SK-N-SH (cell line): Measurements from ENCODE around the gene TNFAIP1.

ENCODE experiments used
- CTCF ChIP-seq: fragments of 200-600 bp; sonication (generic); IDR thresholded peaks from 2 replicates; pipeline ENCODE4 v1.6.1; 2017; ENCODE audit warnings: antibody characterized with exemption, mild to moderate bottlenecking, moderate library complexity
- EZH2phosphoT487 ChIP-seq: fragments of 200-600 bp; sonication (generic); IDR thresholded peaks from 2 replicates; pipeline ENCODE4 v1.6.1; 2017; ENCODE audit warnings: low read depth, mixed run types, mild to moderate bottlenecking, antibody characterized with exemption, moderate library complexity, borderline replicate concordance
- GATA2 ChIP-seq: sonication (generic); formaldehyde crosslinking; IDR thresholded peaks from 2 replicates; pipeline ENCODE4 v1.5.0; 2020; ENCODE audit warnings: mild to moderate bottlenecking, missing genetic modification reagents
- JUND ChIP-seq: IDR thresholded peaks from 2 replicates; pipeline ENCODE4 v1.4.0; 2012
- NFIC ChIP-seq: IDR thresholded peaks from 2 replicates; pipeline ENCODE4 v1.4.0; 2012; ENCODE audit warnings: borderline replicate concordance
- POLR2AphosphoS5 ChIP-seq: IDR thresholded peaks from 2 replicates; pipeline ENCODE4 v1.6.1; 2012; ENCODE audit warnings: low read depth, low read length
- REST ChIP-seq: IDR thresholded peaks from 2 replicates; pipeline ENCODE4 v1.6.1; 2012; ENCODE audit warnings: mild to moderate bottlenecking, low read depth, low read length, moderate library complexity
- TAF1 ChIP-seq: IDR thresholded peaks from 2 replicates; pipeline ENCODE4 v1.6.1; 2012; ENCODE audit warnings: low read depth, mild to moderate bottlenecking, low read length, moderate library complexity, borderline replicate concordance
- YY1 ChIP-seq: IDR thresholded peaks from 2 replicates; pipeline ENCODE4 v1.4.0; 2012; ENCODE audit warnings: low read depth, mild to moderate bottlenecking

- TF ChIP-seq POLR2AphosphoS5 (no peak), TAF1 (no peak), CTCF (no peak), GATA2 (CRISPR knock-in tag) (no peak), NFIC (no peak), YY1 (no peak), JUND (no peak), EZH2phosphoT487 (no peak), REST (no peak)
Observed at GRCh38 chr17:28324267-28324745, 11.3 kb upstream of the TNFAIP1 start.
